GM12865 (cell line): ENCODE measurements around the gene MCCC2.
"Not testable (repeated sequence)": the region's sequence is repeated elsewhere in the genome, so short reads cannot be mapped to it uniquely, and the experiment has no call there.

ENCODE experiments used
- DNase-seq: peaks from one replicate; pipeline ENCODE4 v3.0.0; 2010; ENCODE audit warnings: low read depth
- H3K4me3 ChIP-seq: 2 replicates; pipeline ENCODE4 v1.5.1; 2011; ENCODE audit warnings: mild to moderate bottlenecking, low read depth, low read length, control low read depth
- CTCF ChIP-seq: IDR thresholded peaks from 2 replicates; pipeline ENCODE4 v1.5.1; 2011; ENCODE audit warnings: low read length, control low read depth, low read depth, inconsistent platforms; ENCODE audit not compliant: insufficient read depth; ENCODE audit errors: missing control alignments

MCCC2 gene

DNA sequence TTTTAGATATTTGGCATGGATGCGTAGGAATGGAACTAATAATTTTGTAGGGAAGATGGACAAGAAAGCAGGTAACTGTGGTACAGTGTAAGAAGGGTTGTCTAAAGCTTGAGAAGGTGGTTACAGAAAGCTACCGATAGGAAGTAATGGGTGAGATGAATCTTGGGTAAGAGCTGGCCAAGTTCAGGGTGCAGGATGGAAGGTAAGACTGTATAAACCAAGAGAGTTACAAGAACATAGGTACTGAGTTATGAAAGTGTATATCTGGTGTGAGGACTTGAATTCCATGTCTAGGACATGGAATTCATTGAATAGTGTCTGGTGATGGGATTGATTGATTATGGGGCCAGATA, 1.4 kb downstream of the MCCC2 start:
- H3K4me3 ChIP-seq = peak overlapping the region; percentile 57
- peak; percentile 12 for DNase-seq
- TF ChIP-seq CTCF = no peak

DNA sequence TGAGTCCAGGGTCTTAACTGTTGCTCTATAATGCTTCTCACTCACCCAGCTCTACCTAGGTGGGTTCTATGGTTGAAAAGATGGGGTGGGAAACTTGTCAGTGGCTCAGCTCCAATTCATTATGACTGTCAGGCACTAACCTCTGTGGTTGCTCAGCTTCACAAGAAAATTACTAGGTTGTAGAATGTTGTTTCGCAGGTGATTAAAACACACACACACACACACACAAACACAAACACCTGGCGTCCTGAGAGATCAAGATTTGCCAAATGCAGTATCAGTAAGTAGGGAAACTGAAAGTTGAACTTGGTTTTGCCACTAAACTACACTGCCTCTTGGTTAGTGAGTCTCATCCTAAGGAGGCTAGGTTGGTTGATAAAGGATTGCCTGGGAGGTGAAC, 2.8 kb downstream of the MCCC2 start:
- TF ChIP-seq CTCF = no peak
- peak; percentile 75 for DNase-seq
- H3K4me3 ChIP-seq = no peak overlapping the region

DNA sequence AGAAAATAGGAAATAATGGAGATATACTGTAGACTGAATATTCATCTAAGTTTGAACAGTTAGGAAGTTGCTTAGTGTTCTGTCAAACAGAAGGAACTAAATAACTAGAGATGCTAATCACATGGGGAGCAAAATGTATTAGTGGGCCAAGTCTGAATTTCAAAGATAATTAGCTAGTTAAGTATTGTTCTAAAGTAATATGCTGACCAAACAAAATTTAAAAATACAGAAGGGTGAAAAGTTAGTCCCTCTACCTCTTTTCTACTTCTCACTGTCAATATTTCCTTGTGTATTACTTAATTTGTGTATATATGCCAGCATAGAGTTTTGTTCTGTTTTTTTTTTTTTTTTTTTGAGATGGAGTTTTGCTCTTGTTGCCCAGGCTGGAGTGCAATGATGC, 4.0 kb downstream of the MCCC2 start:
- H3K4me3 ChIP-seq = no peak overlapping the region
- DNase-seq = no peak
- TF ChIP-seq CTCF = no peak

DNA sequence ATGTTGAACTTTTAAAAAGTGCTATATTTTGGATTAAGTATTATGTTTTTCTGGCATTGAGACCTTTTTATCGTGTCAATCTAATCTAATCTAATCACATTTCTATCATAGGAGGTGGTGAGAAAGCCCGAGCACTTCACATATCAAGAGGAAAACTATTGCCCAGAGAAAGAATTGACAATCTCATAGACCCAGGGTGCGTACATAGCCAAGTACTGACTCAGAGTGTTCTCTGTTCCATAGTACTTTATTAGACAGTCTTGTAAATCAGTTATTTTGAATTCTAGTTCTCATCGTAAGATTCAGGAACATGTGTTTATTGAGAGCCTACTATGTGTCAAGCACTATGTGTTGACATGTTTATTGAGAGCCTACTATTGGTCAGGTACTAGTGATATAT, 9.0 kb downstream of the MCCC2 start:
- DNase-seq = no peak
- TF ChIP-seq CTCF = no peak
- no peak overlapping the region for H3K4me3 ChIP-seq

GRCh38 chr5:71597001-71597400, 9.9 kb downstream of the MCCC2 start:
- TF ChIP-seq CTCF = no peak
- DNase-seq = no peak
- no peak overlapping the region for H3K4me3 ChIP-seq

GRCh38 chr5:71600783-71601182, 13.6 kb downstream of the MCCC2 start:
- TF ChIP-seq CTCF = no peak
- H3K4me3 ChIP-seq = no peak overlapping the region
- no peak for DNase-seq

GRCh38 chr5:71601222-71602026, 14.3 kb downstream of the MCCC2 start:
- H3K4me3 ChIP-seq = no peak overlapping the region
- peak; percentile 76 for TF ChIP-seq CTCF
- DNase-seq = peak; percentile 72

- H3K4me3 ChIP-seq, DNase-seq: not testable (repeated sequence)
Measured at GRCh38 chr5:71609916-71610315, 22.8 kb downstream of the MCCC2 start.
